HEK293 (cell line): Measurements from ENCODE around the gene PTPRG.

Source experiments
- KLF10 ChIP-seq: fragments of 450-650 bp; IDR thresholded peaks from 2 replicates; pipeline ENCODE4 v1.5.1; 2018; ENCODE audit warnings: missing biosample characterization, mild to moderate bottlenecking, missing genetic modification characterization
- KLF16 ChIP-seq: fragments of 450-650 bp; formaldehyde crosslinking; IDR thresholded peaks from 2 replicates; pipeline ENCODE4 v1.5.1; 2017; ENCODE audit warnings: missing biosample characterization, missing genetic modification characterization
- MYNN ChIP-seq: fragments of 450-650 bp; formaldehyde crosslinking; IDR thresholded peaks from 2 replicates; pipeline ENCODE4 v1.5.1; 2016; ENCODE audit warnings: missing biosample characterization, missing genetic modification characterization, borderline replicate concordance
- SCRT2 ChIP-seq: fragments of 450-650 bp; formaldehyde crosslinking; IDR thresholded peaks from 2 replicates; pipeline ENCODE4 v1.5.1; 2016; ENCODE audit warnings: missing biosample characterization, missing genetic modification characterization
- SP2 ChIP-seq: fragments of 450-650 bp; formaldehyde crosslinking; IDR thresholded peaks from 2 replicates; pipeline ENCODE4 v1.5.1; 2016; ENCODE audit warnings: missing biosample characterization, missing genetic modification characterization
- TRIM28 ChIP-seq: IDR thresholded peaks from 2 replicates; pipeline ENCODE4 v1.6.1; 2011; ENCODE audit warnings: low read length, control low read depth, borderline replicate concordance
- YY1 ChIP-seq: fragments of 450-650 bp; formaldehyde crosslinking; IDR thresholded peaks from 2 replicates; pipeline ENCODE4 v1.5.1; 2018; ENCODE audit warnings: missing biosample characterization, missing genetic modification characterization
- ZBTB20 ChIP-seq: fragments of 450-650 bp; formaldehyde crosslinking; IDR thresholded peaks from 2 replicates; pipeline ENCODE4 v1.5.1; 2016; ENCODE audit warnings: missing biosample characterization, missing genetic modification characterization
- ZBTB21 ChIP-seq: fragments of 450-650 bp; formaldehyde crosslinking; IDR thresholded peaks from 2 replicates; pipeline ENCODE4 v1.5.1; 2017; ENCODE audit warnings: missing biosample characterization, missing genetic modification characterization
- ZFP3 ChIP-seq: fragments of 450-650 bp; formaldehyde crosslinking; IDR thresholded peaks from 2 replicates; pipeline ENCODE4 v1.5.1; 2016; ENCODE audit warnings: low read depth, missing biosample characterization, missing genetic modification characterization
- ZIC2 ChIP-seq: fragments of 450-650 bp; formaldehyde crosslinking; IDR thresholded peaks from 2 replicates; pipeline ENCODE4 v1.5.1; 2016; ENCODE audit warnings: missing biosample characterization, missing genetic modification characterization
- ZNF114 ChIP-seq: fragments of 450-650 bp; formaldehyde crosslinking; IDR thresholded peaks from 2 replicates; pipeline ENCODE4 v1.5.0; 2017; ENCODE audit warnings: missing biosample characterization, missing genetic modification characterization
- ZNF2 ChIP-seq: fragments of 450-650 bp; formaldehyde crosslinking; IDR thresholded peaks from 2 replicates; pipeline ENCODE4 v1.5.1; 2016; ENCODE audit warnings: missing biosample characterization, missing genetic modification characterization
- ZNF266 ChIP-seq: fragments of 450-650 bp; formaldehyde crosslinking; IDR thresholded peaks from 2 replicates; pipeline ENCODE4 v1.5.1; 2016; ENCODE audit warnings: missing biosample characterization, missing genetic modification characterization, low read depth
- ZNF404 ChIP-seq: fragments of 450-650 bp; formaldehyde crosslinking; IDR thresholded peaks from 2 replicates; pipeline ENCODE4 v1.5.1; 2017; ENCODE audit warnings: missing biosample characterization, missing genetic modification characterization
- ZNF521 ChIP-seq: fragments of 450-650 bp; formaldehyde crosslinking; IDR thresholded peaks from 2 replicates; pipeline ENCODE4 v1.5.1; 2017; ENCODE audit warnings: missing biosample characterization, mild to moderate bottlenecking, missing genetic modification characterization
- ZNF529 ChIP-seq: fragments of 450-650 bp; formaldehyde crosslinking; IDR thresholded peaks from 2 replicates; pipeline ENCODE4 v1.5.1; 2017; ENCODE audit warnings: missing genetic modification characterization, missing biosample characterization; ENCODE audit not compliant: insufficient replicate concordance
- ZNF560 ChIP-seq: fragments of 450-650 bp; formaldehyde crosslinking; IDR thresholded peaks from 2 replicates; pipeline ENCODE4 v1.5.1; 2017; ENCODE audit warnings: missing biosample characterization, missing genetic modification characterization, borderline replicate concordance
- ZNF610 ChIP-seq: fragments of 450-650 bp; formaldehyde crosslinking; IDR thresholded peaks from 2 replicates; pipeline ENCODE4 v1.5.1; 2016; ENCODE audit warnings: missing biosample characterization, missing genetic modification characterization, borderline replicate concordance
- ZNF623 ChIP-seq: fragments of 450-650 bp; formaldehyde crosslinking; IDR thresholded peaks from 2 replicates; pipeline ENCODE4 v1.5.1; 2016; ENCODE audit warnings: missing biosample characterization, missing genetic modification characterization
- ZNF76 ChIP-seq: fragments of 450-650 bp; formaldehyde crosslinking; IDR thresholded peaks from 2 replicates; pipeline ENCODE4; 2016; ENCODE audit warnings: low read depth, missing biosample characterization, missing genetic modification characterization, borderline replicate concordance
- ZSCAN16 ChIP-seq: fragments of 450-650 bp; formaldehyde crosslinking; IDR thresholded peaks from 2 replicates; pipeline ENCODE4 v1.5.1; 2016; ENCODE audit warnings: missing biosample characterization, missing genetic modification characterization
- TF ChIP-seq, protein P1 (sequence below): IDR thresholded peaks from 2 replicates; pipeline ENCODE4 v1.6.1; 2011; ENCODE audit warnings: mild to moderate bottlenecking, low read depth, low read length, borderline replicate concordance
- TF ChIP-seq, protein P2 (sequence below): fragments of 450-650 bp; formaldehyde crosslinking; IDR thresholded peaks from 2 replicates; pipeline ENCODE4 v1.5.1; 2016; ENCODE audit warnings: missing biosample characterization, missing genetic modification characterization
- TF ChIP-seq, protein P3 (sequence below): fragments of 450-650 bp; formaldehyde crosslinking; IDR thresholded peaks from 2 replicates; pipeline ENCODE4 v1.5.1; 2017; ENCODE audit warnings: missing biosample characterization, missing genetic modification characterization
- TF ChIP-seq, protein P4 (sequence below): fragments of 450-650 bp; formaldehyde crosslinking; IDR thresholded peaks from 2 replicates; pipeline ENCODE4 v1.5.1; 2016; ENCODE audit warnings: missing biosample characterization, missing genetic modification characterization, borderline replicate concordance
- TF ChIP-seq, protein P5 (sequence below): fragments of 450-650 bp; formaldehyde crosslinking; IDR thresholded peaks from 2 replicates; pipeline ENCODE4 v1.5.1; 2016; ENCODE audit warnings: missing biosample characterization, missing genetic modification characterization

The PTPRG gene

DNA sequence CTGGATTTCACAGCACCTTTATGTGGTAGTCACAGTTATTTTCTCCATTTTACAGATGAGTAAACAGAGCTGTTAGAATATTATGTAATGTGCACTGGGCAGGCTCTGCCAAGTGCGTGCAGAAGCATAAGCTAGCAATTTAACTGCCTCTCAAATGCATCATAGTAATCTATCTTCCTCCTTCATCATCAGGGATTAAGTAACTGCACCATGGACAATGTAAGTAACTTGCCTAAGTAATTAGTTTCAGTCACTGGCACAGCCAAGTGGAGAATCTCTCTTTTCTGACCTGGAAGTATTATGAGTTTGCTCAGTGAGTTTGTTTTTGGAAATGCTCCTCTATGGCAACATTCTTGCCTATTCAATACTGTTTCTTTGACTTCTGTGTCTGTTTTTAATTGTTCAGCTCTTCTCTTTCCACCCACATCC is 260.5 kb downstream of the PTPRG start (continued):
- TF ChIP-seq, protein P1, sequence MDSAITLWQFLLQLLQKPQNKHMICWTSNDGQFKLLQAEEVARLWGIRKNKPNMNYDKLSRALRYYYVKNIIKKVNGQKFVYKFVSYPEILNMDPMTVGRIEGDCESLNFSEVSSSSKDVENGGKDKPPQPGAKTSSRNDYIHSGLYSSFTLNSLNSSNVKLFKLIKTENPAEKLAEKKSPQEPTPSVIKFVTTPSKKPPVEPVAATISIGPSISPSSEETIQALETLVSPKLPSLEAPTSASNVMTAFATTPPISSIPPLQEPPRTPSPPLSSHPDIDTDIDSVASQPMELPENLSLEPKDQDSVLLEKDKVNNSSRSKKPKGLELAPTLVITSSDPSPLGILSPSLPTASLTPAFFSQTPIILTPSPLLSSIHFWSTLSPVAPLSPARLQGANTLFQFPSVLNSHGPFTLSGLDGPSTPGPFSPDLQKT: no peak
- TF ChIP-seq TRIM28 (peak; percentile 88), ZBTB20 (tag by site-specific recombination) (no peak), YY1 (tag by site-specific recombination) (no peak), ZNF2 (peak; percentile 90), ZNF76 (tag by site-specific recombination) (no peak; the same call in 1 of the 2 replicates), ZNF610 (peak; percentile 62; the same call in 1 of the 2 replicates), ZNF529 (tag by site-specific recombination) (peak; percentile 49), ZNF114 (tag by site-specific recombination) (no peak), ZSCAN16 (tag by site-specific recombination) (peak; percentile 68), MYNN (no peak), KLF10 (tag by site-specific recombination) (peak; percentile 77), ZNF560 (tag by site-specific recombination) (no peak), SP2 (tag by site-specific recombination) (no peak), ZIC2 (tag by site-specific recombination) (no peak), SCRT2 (no peak), ZNF266 (tag by site-specific recombination) (no peak), KLF16 (no peak), ZNF623 (peak; percentile 30; the same call in 1 of the 2 replicates), ZNF404 (tag by site-specific recombination) (no peak), ZBTB21 (peak; percentile 84), ZFP3 (tag by site-specific recombination) (no peak), ZNF521 (tag by site-specific recombination) (no peak)
- TF ChIP-seq, protein P2, sequence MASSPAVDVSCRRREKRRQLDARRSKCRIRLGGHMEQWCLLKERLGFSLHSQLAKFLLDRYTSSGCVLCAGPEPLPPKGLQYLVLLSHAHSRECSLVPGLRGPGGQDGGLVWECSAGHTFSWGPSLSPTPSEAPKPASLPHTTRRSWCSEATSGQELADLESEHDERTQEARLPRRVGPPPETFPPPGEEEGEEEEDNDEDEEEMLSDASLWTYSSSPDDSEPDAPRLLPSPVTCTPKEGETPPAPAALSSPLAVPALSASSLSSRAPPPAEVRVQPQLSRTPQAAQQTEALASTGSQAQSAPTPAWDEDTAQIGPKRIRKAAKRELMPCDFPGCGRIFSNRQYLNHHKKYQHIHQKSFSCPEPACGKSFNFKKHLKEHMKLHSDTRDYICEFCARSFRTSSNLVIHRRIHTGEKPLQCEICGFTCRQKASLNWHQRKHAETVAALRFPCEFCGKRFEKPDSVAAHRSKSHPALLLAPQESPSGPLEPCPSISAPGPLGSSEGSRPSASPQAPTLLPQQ (tag by site-specific recombination): no peak
- TF ChIP-seq, protein P3, sequence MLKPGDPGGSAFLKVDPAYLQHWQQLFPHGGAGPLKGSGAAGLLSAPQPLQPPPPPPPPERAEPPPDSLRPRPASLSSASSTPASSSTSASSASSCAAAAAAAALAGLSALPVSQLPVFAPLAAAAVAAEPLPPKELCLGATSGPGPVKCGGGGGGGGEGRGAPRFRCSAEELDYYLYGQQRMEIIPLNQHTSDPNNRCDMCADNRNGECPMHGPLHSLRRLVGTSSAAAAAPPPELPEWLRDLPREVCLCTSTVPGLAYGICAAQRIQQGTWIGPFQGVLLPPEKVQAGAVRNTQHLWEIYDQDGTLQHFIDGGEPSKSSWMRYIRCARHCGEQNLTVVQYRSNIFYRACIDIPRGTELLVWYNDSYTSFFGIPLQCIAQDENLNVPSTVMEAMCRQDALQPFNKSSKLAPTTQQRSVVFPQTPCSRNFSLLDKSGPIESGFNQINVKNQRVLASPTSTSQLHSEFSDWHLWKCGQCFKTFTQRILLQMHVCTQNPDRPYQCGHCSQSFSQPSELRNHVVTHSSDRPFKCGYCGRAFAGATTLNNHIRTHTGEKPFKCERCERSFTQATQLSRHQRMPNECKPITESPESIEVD (tag by site-specific recombination): peak; percentile 98
- TF ChIP-seq, protein P4, sequence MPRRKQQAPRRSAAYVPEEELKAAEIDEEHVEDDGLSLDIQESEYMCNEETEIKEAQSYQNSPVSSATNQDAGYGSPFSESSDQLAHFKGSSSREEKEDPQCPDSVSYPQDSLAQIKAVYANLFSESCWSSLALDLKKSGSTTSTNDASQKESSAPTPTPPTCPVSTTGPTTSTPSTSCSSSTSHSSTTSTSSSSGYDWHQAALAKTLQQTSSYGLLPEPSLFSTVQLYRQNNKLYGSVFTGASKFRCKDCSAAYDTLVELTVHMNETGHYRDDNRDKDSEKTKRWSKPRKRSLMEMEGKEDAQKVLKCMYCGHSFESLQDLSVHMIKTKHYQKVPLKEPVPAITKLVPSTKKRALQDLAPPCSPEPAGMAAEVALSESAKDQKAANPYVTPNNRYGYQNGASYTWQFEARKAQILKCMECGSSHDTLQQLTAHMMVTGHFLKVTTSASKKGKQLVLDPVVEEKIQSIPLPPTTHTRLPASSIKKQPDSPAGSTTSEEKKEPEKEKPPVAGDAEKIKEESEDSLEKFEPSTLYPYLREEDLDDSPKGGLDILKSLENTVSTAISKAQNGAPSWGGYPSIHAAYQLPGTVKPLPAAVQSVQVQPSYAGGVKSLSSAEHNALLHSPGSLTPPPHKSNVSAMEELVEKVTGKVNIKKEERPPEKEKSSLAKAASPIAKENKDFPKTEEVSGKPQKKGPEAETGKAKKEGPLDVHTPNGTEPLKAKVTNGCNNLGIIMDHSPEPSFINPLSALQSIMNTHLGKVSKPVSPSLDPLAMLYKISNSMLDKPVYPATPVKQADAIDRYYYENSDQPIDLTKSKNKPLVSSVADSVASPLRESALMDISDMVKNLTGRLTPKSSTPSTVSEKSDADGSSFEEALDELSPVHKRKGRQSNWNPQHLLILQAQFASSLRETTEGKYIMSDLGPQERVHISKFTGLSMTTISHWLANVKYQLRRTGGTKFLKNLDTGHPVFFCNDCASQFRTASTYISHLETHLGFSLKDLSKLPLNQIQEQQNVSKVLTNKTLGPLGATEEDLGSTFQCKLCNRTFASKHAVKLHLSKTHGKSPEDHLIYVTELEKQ (tag by site-specific recombination): peak; percentile 99
- TF ChIP-seq, protein P5, sequence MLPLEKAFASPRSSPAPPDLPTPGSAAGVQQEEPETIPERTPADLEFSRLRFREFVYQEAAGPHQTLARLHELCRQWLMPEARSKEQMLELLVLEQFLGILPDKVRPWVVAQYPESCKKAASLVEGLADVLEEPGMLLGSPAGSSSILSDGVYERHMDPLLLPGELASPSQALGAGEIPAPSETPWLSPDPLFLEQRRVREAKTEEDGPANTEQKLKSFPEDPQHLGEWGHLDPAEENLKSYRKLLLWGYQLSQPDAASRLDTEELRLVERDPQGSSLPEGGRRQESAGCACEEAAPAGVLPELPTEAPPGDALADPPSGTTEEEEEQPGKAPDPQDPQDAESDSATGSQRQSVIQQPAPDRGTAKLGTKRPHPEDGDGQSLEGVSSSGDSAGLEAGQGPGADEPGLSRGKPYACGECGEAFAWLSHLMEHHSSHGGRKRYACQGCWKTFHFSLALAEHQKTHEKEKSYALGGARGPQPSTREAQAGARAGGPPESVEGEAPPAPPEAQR (tag by site-specific recombination): no peak
